Kidney (tissue), 14 donors: ENCODE results near the gene WNT16. TPM values are rescaled to one million over a fixed set of nuclear protein-coding genes. Genes with fewer than 3 reads are reported as not detected.

ENCODE experiments used
- DNase-seq, 5 donors: peaks; one replicate each; pipeline ENCODE4 v3.0.0-alpha.2; 2013 to 2020
- FAIRE-seq: peaks from 2 replicates; lab custom pipeline; 2012; peaks lifted over from hg19 to GRCh38; lab: Jason Lieb, UNC
- H3K27ac ChIP-seq, 2 donors: one replicate each; pipeline ENCODE4 v1.7.0; 2013; ENCODE audit warnings: low read depth in 2 of 2, low read length in 2 of 2, inconsistent platforms in 1 of 2
- H3K27me3 ChIP-seq: one replicate; pipeline ENCODE4 v1.7.1; 2013; ENCODE audit warnings: low read length, inconsistent platforms; ENCODE audit not compliant: control insufficient read depth, insufficient read depth
- H3K36me3 ChIP-seq, 3 donors: one replicate each; pipeline versions ENCODE4 v1.7.0 to v1.7.1; 2013; ENCODE audit warnings: low read length in 3 of 3, control low read depth in 1 of 3, inconsistent platforms in 1 of 3; ENCODE audit not compliant: insufficient read depth in 3 of 3, control insufficient read depth in 2 of 3
- H3K4me1 ChIP-seq, 3 donors: one replicate each; pipeline versions ENCODE4 v1.7.0 to v1.7.1; 2013; ENCODE audit warnings: low read length in 3 of 3, inconsistent platforms in 1 of 3, low read depth in 1 of 3; ENCODE audit not compliant: control insufficient read depth in 2 of 3, insufficient read depth in 2 of 3
- H3K4me3 ChIP-seq, 3 donors: one replicate each; pipeline versions ENCODE4 v1.7.0 to v1.8.1; 2013; ENCODE audit warnings: low read length in 3 of 3, control low read depth in 1 of 3, inconsistent platforms in 1 of 3
- H3K9ac ChIP-seq, 3 donors: one replicate each; pipeline versions ENCODE4 v1.7.0 to v1.7.1; 2013; ENCODE audit warnings: low read length in 3 of 3, control low read depth in 1 of 3, inconsistent platforms in 1 of 3
- H3K9me3 ChIP-seq, 3 donors: one replicate each; pipeline versions ENCODE4 v1.7.0 to v1.7.1; 2013; ENCODE audit warnings: low read length in 3 of 3, control low read depth in 1 of 3, inconsistent platforms in 1 of 3; ENCODE audit not compliant: control insufficient read depth in 2 of 3, insufficient read depth in 1 of 3
- intact Hi-C: fragments of 100-400 bp; cut with DNase I; formaldehyde crosslinking; loops from one replicate; pipeline ENCODE4 v1.11.1; 2022
- polyA plus RNA-seq: library from polyadenylated mRNA; stranded (reverse); fragments of 350-450 nt; fragmentation: Illumina TruSeq; extraction: RNeasy Lipid Tissue Mini Kit (QIAGEN cat#74804); gene quantifications from one replicate; pipeline ENCODE4 v1.2.3, GENCODE V29; 2014; ENCODE audit warnings: low read depth, low replicate concordance; ENCODE audit not compliant: insufficient read depth
- total RNA-seq: library from RNA; stranded (reverse); fragmentation: NEBNext Ultra II Directional; extraction: Animal tissue kit (Norgen Biotek cat#: 25700); gene quantifications from one replicate; pipeline ENCODE4 v1.2.1, GENCODE V29; 2021
- TF ChIP-seq, protein P1 (sequence below): IDR thresholded peaks from 3 replicates; pipeline ENCODE4 v1.5.1; 2012; ENCODE audit warnings: mild to moderate bottlenecking, moderate library complexity, borderline replicate concordance; ENCODE audit not compliant: insufficient read depth; ENCODE audit errors: extremely low read depth
- donor health status: control.
- donor health status: control.
- donor health status: control.
- donor health status: control.
- donor health status: control.
- donor health status: DM: yes; HTN: yes; CAD: no.
- donor health status: Normal renal cell carcinoma (clear cell type).

Gene WNT16
- total and polyA plus RNA-seq, 2 donors from 2014 or later: not detected

- no peak overlapping the region for H3K27ac ChIP-seq
- peaks cover 5 to 13% (median 13%) of the 10 kb centered on the region in 3 donors for H3K36me3 ChIP-seq
- no peak for DNase-seq
- no peaks in the 10 kb centered on the region for H3K27me3 ChIP-seq
- TF ChIP-seq, protein P1, sequence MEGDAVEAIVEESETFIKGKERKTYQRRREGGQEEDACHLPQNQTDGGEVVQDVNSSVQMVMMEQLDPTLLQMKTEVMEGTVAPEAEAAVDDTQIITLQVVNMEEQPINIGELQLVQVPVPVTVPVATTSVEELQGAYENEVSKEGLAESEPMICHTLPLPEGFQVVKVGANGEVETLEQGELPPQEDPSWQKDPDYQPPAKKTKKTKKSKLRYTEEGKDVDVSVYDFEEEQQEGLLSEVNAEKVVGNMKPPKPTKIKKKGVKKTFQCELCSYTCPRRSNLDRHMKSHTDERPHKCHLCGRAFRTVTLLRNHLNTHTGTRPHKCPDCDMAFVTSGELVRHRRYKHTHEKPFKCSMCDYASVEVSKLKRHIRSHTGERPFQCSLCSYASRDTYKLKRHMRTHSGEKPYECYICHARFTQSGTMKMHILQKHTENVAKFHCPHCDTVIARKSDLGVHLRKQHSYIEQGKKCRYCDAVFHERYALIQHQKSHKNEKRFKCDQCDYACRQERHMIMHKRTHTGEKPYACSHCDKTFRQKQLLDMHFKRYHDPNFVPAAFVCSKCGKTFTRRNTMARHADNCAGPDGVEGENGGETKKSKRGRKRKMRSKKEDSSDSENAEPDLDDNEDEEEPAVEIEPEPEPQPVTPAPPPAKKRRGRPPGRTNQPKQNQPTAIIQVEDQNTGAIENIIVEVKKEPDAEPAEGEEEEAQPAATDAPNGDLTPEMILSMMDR: no peak
- no peaks in the 10 kb centered on the region for H3K9me3 ChIP-seq
- no peak overlapping the region for H3K4me3 ChIP-seq
- no peaks in the 10 kb centered on the region for H3K4me1 ChIP-seq
- FAIRE-seq: no peak
- no peak overlapping the region for H3K9ac ChIP-seq
- intact Hi-C loops: no loop called here
Measured at GRCh38 chr7:121352323-121352722, 23.5 kb downstream of the WNT16 start.

- FAIRE-seq (no peak), DNase-seq (no peak)
- Histone ChIP-seq H3K9me3 (no peaks in the 10 kb centered on the region), H3K4me1 (no peaks in the 10 kb centered on the region), H3K27ac (no peak overlapping the region), H3K9ac (no peak overlapping the region), H3K27me3 (no peaks in the 10 kb centered on the region), H3K36me3 (peaks cover 5 to 24% (median 13%) of the 10 kb centered on the region in 3 donors), H3K4me3 (no peak overlapping the region)
- TF ChIP-seq, protein P1: no peak
- intact Hi-C loops: no loop called here
Measured at GRCh38 chr7:121355574-121355973, 26.8 kb downstream of the WNT16 start.

- TF ChIP-seq, protein P1: no peak
- Histone ChIP-seq H3K4me1 (no peaks in the 10 kb centered on the region), H3K27ac (no peak overlapping the region), H3K9me3 (no peaks in the 10 kb centered on the region), H3K4me3 (no peak overlapping the region), H3K27me3 (no peaks in the 10 kb centered on the region), H3K36me3 (peaks cover 5 to 29% (median 10%) of the 10 kb centered on the region in 3 donors), H3K9ac (no peak overlapping the region)
- FAIRE-seq (no peak), DNase-seq (no peak)
- intact Hi-C loops: no loop called here
Measured at GRCh38 chr7:121360564-121360963, 31.8 kb downstream of the WNT16 start.
